ENCODE data around the gene SUB1.
"Not testable (repeated sequence)": the region's sequence is repeated elsewhere in the genome, so short reads cannot be mapped to it uniquely, and the experiment has no call there.

Gene SUB1

DNA sequence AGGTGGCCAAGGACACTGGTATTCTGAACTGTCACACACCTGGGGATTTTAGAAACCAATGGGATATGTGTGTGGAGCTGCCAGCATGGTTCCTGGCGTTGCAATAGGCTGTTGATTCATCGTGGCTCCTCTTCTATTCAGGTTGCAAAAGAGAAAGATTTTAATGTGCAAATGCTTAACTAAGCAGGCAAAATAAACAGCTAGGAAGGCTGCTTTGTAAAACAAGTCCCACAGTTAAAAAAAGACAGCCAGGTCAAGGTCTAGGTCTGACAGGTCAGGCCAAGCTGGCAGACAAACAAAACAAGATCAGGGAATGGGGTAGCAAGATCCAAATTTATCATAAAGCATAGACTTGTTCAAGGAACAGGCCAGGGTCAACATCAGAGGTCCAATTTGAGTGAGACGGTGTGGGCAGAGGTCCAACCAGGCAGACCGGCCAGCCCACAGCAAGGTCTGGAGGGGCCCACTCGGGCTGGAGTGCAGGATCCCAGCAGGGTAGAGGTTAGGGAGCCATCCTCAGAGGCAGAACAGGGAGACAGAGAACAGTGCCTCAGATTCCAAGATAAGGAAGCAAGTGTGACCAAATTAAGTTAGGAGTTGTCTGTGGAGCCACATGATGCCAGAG is 45.6 kb downstream of the SUB1 start:
- H3K4me1 ChIP-seq (ENCODE audit: insufficient read depth, poor library complexity, severe bottlenecking) = no peaks in the 10 kb centered on the region
- no peak for ATAC-seq (ENCODE audit: low read depth)

DNA sequence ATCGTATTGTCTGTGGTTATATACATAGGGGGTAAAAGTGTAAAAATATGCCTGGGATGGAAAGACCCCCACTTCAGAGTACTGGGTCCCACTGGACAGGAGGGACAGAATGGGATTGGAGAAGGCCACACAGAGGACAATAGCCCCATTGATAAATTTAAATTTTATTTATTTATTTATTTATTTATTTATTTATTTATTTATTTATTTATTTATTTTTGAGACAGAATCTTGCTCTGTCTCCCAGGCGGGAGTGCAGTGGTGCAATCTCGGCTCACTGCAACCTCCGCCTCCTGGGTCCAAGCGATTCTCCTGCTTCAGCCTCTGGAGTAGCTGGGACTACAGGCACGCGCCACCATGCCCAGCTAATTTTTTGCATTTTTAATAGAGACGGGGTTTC is 47.7 kb downstream of the SUB1 start:
- not testable (repeated sequence) for H3K9me3 ChIP-seq (ENCODE audit: severe bottlenecking); H3K27me3 ChIP-seq (ENCODE audit: insufficient read depth, poor library complexity, severe bottlenecking); ATAC-seq (ENCODE audit: low read depth); H3K36me3 ChIP-seq (ENCODE audit: low read depth); DNase-seq (ENCODE audit: low spot score); H3K4me1 ChIP-seq (ENCODE audit: insufficient read depth, poor library complexity, severe bottlenecking); H3K4me3 ChIP-seq (ENCODE audit: severe bottlenecking); H3K27ac ChIP-seq (ENCODE audit: poor library complexity, severe bottlenecking)

More for the DNA sequence above, 45.6 kb downstream of the SUB1 start:
- Histone ChIP-seq H3K4me3 (ENCODE audit: severe bottlenecking) (no peak overlapping the region), H3K27ac (ENCODE audit: poor library complexity, severe bottlenecking) (no peak overlapping the region), H3K9me3 (ENCODE audit: severe bottlenecking) (no peaks in the 10 kb centered on the region), H3K27me3 (ENCODE audit: insufficient read depth, poor library complexity, severe bottlenecking) (no peaks in the 10 kb centered on the region), H3K36me3 (ENCODE audit: low read depth) (no peaks in the 10 kb centered on the region)
- TF ChIP-seq, protein P1, sequence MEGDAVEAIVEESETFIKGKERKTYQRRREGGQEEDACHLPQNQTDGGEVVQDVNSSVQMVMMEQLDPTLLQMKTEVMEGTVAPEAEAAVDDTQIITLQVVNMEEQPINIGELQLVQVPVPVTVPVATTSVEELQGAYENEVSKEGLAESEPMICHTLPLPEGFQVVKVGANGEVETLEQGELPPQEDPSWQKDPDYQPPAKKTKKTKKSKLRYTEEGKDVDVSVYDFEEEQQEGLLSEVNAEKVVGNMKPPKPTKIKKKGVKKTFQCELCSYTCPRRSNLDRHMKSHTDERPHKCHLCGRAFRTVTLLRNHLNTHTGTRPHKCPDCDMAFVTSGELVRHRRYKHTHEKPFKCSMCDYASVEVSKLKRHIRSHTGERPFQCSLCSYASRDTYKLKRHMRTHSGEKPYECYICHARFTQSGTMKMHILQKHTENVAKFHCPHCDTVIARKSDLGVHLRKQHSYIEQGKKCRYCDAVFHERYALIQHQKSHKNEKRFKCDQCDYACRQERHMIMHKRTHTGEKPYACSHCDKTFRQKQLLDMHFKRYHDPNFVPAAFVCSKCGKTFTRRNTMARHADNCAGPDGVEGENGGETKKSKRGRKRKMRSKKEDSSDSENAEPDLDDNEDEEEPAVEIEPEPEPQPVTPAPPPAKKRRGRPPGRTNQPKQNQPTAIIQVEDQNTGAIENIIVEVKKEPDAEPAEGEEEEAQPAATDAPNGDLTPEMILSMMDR (IDR thresholded peaks at IDR 0.05; ENCODE audit: poor library complexity, severe bottlenecking) = no peak
- DNase-seq (ENCODE audit: low spot score) = no peak

DNA sequence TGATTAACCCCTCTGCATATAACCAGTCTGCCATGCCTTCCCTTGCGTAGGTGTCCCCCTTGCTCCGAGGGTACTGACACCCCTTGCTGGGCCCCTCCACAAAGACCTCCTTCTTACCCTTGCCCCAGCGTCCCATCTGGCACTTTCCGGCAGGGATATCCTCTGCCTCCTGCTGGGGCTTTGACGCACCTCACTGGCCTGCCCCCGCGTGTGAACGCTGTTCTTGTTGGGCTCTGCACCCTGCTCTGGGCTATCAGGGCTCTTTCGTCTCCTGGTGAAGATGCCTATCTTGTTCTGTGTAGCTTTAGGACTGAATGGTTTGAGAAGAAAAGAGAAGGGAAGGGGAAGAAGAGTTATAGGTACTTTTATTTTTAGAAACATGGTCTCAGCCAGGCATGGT is 53.0 kb downstream of the SUB1 start:
- DNase-seq (ENCODE audit: low spot score) = no peak
- TF ChIP-seq, protein P1 (IDR thresholded peaks at IDR 0.05; ENCODE audit: poor library complexity, severe bottlenecking) = no peak

DNA sequence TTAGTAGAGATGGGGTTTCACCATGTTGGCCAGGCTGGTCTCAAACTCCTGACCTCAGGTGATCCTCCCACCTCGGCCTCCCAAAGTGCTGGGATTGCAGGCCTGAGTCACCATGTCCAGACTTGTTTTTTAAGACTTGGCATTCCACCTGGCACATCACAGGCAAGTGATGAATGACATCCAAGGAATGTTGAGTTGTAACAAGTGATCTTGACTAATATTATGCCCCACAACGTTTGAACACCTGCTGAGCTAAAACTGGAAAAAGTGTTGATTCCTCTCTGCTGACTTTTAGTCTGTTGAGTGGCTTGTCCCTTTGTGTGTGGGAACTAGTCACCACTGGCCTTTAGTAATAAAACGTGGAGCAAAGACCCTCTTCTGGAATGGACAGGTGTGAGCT is 54.6 kb downstream of the SUB1 start:
- Histone ChIP-seq H3K9me3 (ENCODE audit: severe bottlenecking) (no peaks in the 10 kb centered on the region), H3K4me1 (ENCODE audit: insufficient read depth, poor library complexity, severe bottlenecking) (peaks cover 19% of the 10 kb centered on the region), H3K4me3 (ENCODE audit: severe bottlenecking) (no peak overlapping the region), H3K27ac (ENCODE audit: poor library complexity, severe bottlenecking) (peak overlapping the region; percentile 23), H3K27me3 (ENCODE audit: insufficient read depth, poor library complexity, severe bottlenecking) (no peaks in the 10 kb centered on the region), H3K36me3 (ENCODE audit: low read depth) (no peaks in the 10 kb centered on the region)
- TF ChIP-seq, protein P1 (IDR thresholded peaks at IDR 0.05; ENCODE audit: poor library complexity, severe bottlenecking) = no peak
- no peak for DNase-seq (ENCODE audit: low spot score)
- ATAC-seq (ENCODE audit: low read depth) = peak; percentile 70

More for the DNA sequence above, 53.0 kb downstream of the SUB1 start:
- Histone ChIP-seq H3K4me3 (ENCODE audit: severe bottlenecking) (no peak overlapping the region), H3K27ac (ENCODE audit: poor library complexity, severe bottlenecking) (no peak overlapping the region), H3K4me1 (ENCODE audit: insufficient read depth, poor library complexity, severe bottlenecking) (peaks cover 19% of the 10 kb centered on the region), H3K27me3 (ENCODE audit: insufficient read depth, poor library complexity, severe bottlenecking) (no peaks in the 10 kb centered on the region), H3K9me3 (ENCODE audit: severe bottlenecking) (no peaks in the 10 kb centered on the region), H3K36me3 (ENCODE audit: low read depth) (no peaks in the 10 kb centered on the region)
- no peak for ATAC-seq (ENCODE audit: low read depth)

DNA sequence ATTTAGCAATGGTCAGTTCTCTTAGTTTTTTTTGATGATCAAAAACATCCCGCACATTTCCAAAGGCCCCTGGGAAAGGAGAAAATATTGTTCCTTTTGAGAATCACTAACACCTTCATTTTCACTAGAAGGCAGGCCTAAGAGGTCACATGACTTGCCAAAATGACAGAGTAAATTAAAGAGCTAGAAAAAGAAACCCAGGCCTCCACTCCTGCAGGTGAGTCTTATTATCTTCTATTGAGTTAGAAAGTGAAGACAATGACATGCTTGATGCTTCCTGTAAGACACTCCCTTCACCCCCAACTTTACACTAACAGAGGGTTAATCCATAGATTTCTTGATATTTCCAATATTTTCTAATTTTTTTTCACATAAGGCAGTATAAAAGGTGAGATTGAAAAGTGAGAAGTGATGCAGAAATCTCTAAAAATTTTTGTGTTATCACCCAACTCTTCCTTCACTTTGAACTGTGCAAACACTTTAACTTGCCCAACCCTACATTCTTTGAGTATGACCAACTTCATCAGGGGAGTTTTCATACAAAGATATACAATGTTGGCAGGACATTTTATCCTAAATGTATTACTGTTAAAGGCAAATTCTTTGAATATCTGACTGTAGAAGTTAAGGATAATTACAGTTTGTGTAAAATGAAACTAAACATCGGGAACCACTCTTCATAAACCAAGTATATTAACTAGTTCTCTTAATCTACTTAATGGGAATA is 57.1 kb downstream of the SUB1 start:
- Histone ChIP-seq H3K4me1 (ENCODE audit: insufficient read depth, poor library complexity, severe bottlenecking) (peaks cover 19% of the 10 kb centered on the region), H3K27me3 (ENCODE audit: insufficient read depth, poor library complexity, severe bottlenecking) (no peaks in the 10 kb centered on the region), H3K4me3 (ENCODE audit: severe bottlenecking) (no peak overlapping the region), H3K36me3 (ENCODE audit: low read depth) (no peaks in the 10 kb centered on the region), H3K27ac (ENCODE audit: poor library complexity, severe bottlenecking) (peak overlapping the region; percentile 58), H3K9me3 (ENCODE audit: severe bottlenecking) (no peaks in the 10 kb centered on the region)
- TF ChIP-seq, protein P1 (IDR thresholded peaks at IDR 0.05; ENCODE audit: poor library complexity, severe bottlenecking) = no peak
- DNase-seq (ENCODE audit: low spot score) (no peak), ATAC-seq (ENCODE audit: low read depth) (peak; percentile 92)

Measured in RWPE2 (cell line).